GM18517 (cell line): ENCODE data around the gene IL19.

Experiments used
- ATAC-seq: cut with Tn5 transposase; IDR thresholded peaks from one replicate; pipeline ENCODE4 v1.9.1; 2021; ENCODE audit warnings: mild to moderate bottlenecking, moderate library complexity; ENCODE audit not compliant: unreplicated experiment

The IL19 gene

DNA sequence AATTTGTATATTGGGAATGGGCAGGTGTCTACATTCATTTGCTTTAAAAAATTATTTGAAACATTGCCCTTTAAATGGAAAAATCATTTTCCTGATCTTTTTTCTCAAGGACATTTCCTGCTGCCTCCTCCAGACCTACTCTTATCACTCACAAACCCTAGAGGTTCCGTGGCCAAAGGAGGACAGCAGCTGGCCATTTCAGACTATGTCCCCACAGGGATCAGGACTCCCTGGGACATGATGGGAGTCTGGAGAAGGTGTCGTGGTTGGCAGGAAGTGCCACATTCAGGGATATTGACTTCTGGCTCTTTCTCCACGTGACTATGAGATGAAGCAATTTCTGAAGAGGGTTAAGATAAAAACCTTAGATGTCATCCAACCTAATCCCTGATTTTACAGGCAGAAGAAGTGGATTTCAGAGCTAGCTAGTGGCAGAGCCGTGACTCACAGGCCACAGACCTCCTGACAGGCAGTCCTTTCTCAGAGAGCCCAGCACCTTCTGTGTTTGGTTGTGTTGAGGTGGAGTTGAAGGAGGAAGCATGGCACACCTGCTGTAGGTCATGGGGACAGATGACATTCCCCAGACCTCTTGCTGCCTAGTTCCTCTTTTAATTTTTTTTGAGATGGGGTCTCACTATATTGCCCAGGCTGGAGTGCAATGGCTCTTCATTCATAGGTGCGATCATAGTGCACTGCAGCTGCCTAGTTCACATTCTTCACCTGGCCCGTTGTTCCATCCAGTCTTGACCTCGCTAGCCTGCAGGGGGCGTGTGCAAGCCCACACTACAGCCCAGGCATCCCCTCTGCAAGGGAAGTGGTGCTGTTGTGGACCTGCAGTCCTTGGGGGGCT lies 27.2 kb downstream of the IL19 start:
- ATAC-seq = no peak

- ATAC-seq = no peak
These were observed 27.9 kb downstream of the IL19 start for GRCh38 chr1:206798384-206798996.

- no peak for ATAC-seq
These were observed 28.7 kb downstream of the IL19 start for GRCh38 chr1:206799311-206799710.

- ATAC-seq = no peak
These were observed 29.8 kb downstream of the IL19 start for GRCh38 chr1:206800411-206800810.

DNA sequence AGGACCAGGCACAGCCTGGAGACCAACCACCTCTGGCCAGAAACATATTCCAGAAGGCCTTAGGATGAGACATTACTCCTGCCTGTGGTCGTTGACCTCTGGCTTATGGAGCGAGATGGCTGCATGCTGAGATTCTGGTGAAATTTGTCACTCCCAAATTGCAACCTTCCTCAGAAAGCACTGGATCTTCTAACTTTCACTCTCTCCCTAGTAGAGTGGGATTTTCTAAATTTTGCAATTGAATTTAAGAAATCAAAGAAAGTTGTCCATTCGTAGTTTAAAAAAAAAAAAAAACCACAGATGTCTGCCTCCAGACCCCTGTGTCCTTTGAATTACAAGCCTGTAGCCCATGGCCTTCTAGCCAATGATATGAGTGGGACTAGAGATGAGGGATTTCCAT lies 30.3 kb downstream of the IL19 start:
- no peak for ATAC-seq

- ATAC-seq = no peak
These were observed 30.9 kb downstream of the IL19 start for GRCh38 chr1:206801467-206801866.

GRCh38 chr1:206802401-206802800 lies 31.8 kb downstream of the IL19 start:
- ATAC-seq = no peak

GRCh38 chr1:206803221-206803730 lies 32.7 kb downstream of the IL19 start:
- peak; percentile 97 for ATAC-seq

GRCh38 chr1:206804156-206804737 lies 33.7 kb downstream of the IL19 start:
- no peak for ATAC-seq

DNA sequence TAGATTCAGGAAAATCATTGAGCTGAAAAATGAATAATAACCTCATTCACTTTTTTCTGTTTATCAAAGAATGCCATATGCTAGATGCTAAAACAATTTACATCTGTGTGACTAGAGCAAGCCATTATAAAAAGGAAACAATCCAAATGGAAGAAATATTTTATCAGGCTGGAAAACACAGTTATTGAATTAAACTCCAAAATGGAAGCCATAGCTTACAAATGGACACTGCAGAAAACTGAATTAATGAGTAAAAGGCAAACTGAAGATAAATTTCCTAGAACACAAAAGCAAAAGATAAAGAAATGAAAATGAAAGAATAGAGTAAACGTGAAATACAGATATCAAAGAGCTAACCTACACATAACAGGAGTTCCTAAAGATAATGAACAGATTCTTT lies 34.8 kb downstream of the IL19 start:
- no peak for ATAC-seq

DNA sequence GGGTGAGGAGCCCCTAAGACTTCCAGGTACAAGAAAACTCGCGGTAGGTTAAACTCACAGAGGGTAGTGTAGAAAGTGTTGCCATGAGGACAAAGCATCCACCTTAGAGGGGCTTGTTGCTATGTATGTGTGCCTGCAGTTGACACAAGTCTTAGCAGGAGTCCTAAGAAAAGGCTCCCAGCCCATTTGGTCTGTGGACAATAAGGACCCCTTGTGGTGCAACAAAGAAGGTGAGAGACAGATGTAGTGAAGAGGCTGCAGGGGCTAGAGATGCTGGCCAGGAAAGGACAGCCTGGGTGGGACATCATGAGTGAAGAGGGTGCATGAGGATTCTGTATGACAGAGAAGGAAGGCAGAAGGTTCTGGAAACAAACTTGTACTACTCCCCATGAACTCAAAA lies 38.0 kb downstream of the IL19 start:
- ATAC-seq = no peak

GRCh38 chr1:206809504-206810084 lies 39.0 kb downstream of the IL19 start:
- ATAC-seq = no peak

DNA sequence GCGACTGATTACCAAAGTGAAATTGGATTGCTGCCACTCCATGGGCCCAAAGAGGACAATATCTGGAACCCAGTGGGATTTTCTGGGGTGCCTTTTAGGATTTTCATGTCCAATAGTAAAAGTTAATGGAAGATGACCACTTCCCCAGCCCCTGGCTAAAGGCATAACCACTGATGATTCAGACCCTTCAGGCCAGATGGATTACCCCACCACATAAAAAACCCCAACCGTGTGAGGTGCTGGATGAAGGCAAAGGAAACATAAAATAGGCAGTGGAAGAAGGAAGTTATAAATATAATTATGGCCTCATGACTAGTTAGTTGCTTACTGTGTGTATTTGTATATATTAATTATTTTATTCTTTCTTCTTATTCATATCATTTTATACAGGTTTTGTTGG lies 41.9 kb downstream of the IL19 start:
- no peak for ATAC-seq

DNA sequence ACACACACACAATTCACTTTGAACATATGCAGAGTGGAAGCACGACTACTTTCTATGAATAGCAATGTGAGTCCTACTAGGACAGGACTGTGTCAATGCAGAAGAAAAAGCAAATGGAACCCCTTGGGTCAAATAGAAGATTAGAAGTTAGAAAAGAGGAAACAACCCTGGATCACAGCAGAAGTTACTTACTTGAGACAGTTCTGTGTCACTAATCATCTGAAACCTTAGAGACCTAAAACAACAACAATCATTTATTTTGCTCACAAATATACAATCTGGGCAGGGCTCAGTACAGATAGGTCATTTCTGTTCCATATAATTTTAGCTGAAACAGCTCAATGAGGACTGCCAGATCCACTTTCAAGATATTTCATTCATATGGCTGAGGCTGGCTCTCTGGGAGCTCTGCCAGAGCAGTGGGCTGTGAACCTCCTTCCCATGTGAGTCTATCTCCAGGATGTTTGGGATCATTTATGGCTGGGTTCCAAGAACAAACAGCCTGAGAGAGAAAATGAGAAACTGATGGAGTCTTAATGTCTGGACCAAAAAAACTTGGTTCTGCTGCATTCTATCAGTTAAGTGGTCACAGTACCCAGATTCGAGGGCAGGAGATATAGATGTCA lies 44.3 kb downstream of the IL19 start:
- ATAC-seq = no peak

DNA sequence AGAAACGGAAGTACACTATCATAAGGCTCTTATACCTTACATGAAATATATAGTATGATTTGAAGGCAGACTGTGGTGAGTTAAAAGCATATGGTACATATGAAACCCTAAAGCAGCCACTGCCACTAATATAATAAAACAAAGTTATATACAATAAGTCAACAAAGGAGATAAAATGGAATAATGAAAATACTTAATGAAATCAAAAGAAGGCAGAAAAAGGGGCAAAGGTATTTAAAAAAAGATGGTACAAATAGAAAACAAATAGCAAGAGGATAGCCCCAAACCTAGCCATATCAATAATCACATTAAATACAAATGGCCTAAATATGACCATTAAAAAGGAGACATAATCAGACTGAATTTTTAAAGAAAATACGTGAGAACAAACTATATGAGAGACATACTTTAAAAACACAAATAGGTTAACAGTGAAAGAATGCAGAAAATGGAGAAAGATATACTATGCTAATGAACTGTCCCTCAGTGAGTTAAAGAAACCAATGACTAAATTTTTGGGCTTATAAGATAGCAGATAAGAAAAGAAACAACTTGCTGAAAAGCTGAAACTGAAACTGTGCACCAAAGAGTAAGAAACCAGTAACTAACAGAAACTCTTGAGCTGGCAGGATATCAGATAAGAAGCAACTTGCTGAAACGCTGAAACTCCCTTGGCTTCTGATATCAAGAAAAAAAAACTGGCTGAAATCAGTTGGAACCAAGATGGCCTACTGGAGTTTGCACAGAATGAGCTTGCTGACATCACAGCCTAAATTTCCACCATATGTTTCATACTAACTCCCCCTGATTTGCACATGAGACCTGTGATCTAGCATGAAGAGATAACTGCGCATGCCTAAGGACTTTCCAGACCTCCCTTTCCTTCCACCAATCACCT lies 46.1 kb downstream of the IL19 start:
- ATAC-seq = peak; percentile 74

GRCh38 chr1:206821493-206821892 lies 50.9 kb downstream of the IL19 start:
- ATAC-seq = no peak

DNA sequence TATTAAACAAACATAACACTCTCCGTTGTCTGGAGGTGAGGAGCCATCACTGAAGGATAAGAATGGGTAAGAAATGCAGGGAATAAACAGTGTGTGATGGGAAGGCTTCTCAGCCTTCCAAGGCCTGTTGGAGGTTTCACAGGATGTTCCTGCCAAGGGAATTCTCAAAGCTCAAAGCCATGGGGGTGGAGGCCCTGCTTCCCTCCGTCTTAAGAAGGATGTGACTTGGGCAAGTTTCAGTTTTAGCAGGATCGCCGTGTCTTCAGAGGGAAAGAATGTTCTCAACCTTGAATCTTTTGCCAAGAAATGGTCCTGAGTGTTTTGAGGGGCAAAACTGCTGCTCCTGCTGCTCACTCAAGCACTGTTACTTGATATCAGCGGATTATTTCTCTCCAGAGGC lies 53.2 kb downstream of the IL19 start:
- no peak for ATAC-seq

GRCh38 chr1:206824331-206824730 lies 53.8 kb downstream of the IL19 start:
- ATAC-seq = no peak

DNA sequence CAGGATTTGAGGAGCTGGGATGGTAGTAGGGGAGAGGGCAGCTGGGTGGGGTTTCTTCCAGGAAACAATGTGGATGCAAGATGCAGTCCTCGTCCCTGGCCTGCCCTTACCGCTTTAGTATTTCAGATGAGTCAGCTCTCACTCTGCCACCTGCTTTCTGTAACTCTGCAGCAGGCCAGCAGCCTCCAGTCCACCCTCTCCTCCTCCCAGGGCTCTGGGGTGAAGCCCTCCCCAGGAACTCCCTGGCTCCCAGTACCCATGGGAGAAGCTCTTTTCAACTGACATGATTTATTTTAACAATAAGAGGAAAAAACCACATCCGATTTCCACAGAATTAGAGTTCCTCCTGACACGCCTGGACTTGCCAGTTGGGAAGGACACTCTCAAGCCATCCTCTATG lies 55.8 kb downstream of the IL19 start:
- ATAC-seq = no peak

- no peak for ATAC-seq
These were observed 57.5 kb downstream of the IL19 start for GRCh38 chr1:206828061-206828460.
